HL-60 (cell line): ENCODE results near the gene ARSJ.

Experiments
- DNase-seq, 2 experiments: peaks; one replicate each; pipeline ENCODE4 v3.0.0-alpha.2; 2010 to 2020; ENCODE audit warnings: low read depth in 1 of 2, low spot score in 1 of 2
- H3K27ac ChIP-seq: fragments of 250-450 bp; sonication (Bioruptor Pico); replicated peaks from 2 replicates; pipeline ENCODE4 v1.5.1; 2020; ENCODE audit warnings: mild to moderate bottlenecking, moderate library complexity
- H3K27me3 ChIP-seq: fragments of 250-450 bp; sonication (Bioruptor Pico); 2 replicates; pipeline ENCODE4 v1.5.1; 2021; ENCODE audit warnings: mild to moderate bottlenecking, moderate library complexity; ENCODE audit not compliant: insufficient read depth, poor library complexity, severe bottlenecking
- H3K4me3 ChIP-seq: replicated peaks from 2 replicates; pipeline ENCODE4 v1.5.1; 2011; ENCODE audit warnings: mild to moderate bottlenecking, control low read depth, low read length; ENCODE audit not compliant: insufficient read depth
- GABPA ChIP-seq: IDR thresholded peaks from 2 replicates; pipeline ENCODE4 v1.6.1; 2012; ENCODE audit warnings: low read depth
- POLR2AphosphoS5 ChIP-seq: IDR thresholded peaks from 2 replicates; pipeline ENCODE4 v1.6.1; 2012; ENCODE audit warnings: low read depth
- SPI1 ChIP-seq: IDR thresholded peaks from 2 replicates; pipeline ENCODE4 v1.6.1; 2012; ENCODE audit warnings: low read depth, mild to moderate bottlenecking, borderline replicate concordance
- TF ChIP-seq, protein P1 (sequence below): IDR thresholded peaks from one replicate; pipeline ENCODE4 v1.5.1; 2011; ENCODE audit warnings: low read length, control low read depth, inconsistent platforms; ENCODE audit not compliant: insufficient read depth
- TF ChIP-seq, protein P2 (sequence below): IDR thresholded peaks from 2 replicates; pipeline ENCODE4 v1.6.1; 2012; ENCODE audit warnings: low read depth; ENCODE audit not compliant: insufficient replicate concordance

ARSJ gene

DNA sequence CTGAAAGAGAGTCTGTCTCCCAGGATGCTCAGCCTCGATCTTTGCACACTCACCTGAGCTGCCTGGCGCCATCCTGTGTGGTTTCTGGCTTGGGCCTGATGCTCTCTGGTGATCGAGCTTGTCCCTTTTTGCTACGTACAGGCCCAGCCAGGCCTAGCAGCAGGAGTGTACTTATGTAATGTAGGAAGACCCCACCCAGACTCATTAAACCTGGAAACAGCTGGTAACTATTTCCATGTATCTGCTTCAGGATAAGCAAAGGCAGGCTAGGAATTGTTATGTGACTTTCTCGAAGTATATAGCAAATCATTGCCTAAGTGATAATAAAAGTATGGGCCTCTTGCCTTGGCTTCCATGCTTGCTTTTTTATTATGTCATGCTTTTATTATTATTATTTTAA, 18.6 kb upstream of the ARSJ start:
- H3K27me3 ChIP-seq, result no peaks in the 10 kb centered on the region
- no peak overlapping the region for H3K4me3 ChIP-seq
- no peak overlapping the region for H3K27ac ChIP-seq
- TF ChIP-seq, protein P1, sequence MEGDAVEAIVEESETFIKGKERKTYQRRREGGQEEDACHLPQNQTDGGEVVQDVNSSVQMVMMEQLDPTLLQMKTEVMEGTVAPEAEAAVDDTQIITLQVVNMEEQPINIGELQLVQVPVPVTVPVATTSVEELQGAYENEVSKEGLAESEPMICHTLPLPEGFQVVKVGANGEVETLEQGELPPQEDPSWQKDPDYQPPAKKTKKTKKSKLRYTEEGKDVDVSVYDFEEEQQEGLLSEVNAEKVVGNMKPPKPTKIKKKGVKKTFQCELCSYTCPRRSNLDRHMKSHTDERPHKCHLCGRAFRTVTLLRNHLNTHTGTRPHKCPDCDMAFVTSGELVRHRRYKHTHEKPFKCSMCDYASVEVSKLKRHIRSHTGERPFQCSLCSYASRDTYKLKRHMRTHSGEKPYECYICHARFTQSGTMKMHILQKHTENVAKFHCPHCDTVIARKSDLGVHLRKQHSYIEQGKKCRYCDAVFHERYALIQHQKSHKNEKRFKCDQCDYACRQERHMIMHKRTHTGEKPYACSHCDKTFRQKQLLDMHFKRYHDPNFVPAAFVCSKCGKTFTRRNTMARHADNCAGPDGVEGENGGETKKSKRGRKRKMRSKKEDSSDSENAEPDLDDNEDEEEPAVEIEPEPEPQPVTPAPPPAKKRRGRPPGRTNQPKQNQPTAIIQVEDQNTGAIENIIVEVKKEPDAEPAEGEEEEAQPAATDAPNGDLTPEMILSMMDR, result no peak
- TF ChIP-seq GABPA, result no peak
- no peak for TF ChIP-seq SPI1
- TF ChIP-seq POLR2AphosphoS5, result no peak
- TF ChIP-seq, protein P2, sequence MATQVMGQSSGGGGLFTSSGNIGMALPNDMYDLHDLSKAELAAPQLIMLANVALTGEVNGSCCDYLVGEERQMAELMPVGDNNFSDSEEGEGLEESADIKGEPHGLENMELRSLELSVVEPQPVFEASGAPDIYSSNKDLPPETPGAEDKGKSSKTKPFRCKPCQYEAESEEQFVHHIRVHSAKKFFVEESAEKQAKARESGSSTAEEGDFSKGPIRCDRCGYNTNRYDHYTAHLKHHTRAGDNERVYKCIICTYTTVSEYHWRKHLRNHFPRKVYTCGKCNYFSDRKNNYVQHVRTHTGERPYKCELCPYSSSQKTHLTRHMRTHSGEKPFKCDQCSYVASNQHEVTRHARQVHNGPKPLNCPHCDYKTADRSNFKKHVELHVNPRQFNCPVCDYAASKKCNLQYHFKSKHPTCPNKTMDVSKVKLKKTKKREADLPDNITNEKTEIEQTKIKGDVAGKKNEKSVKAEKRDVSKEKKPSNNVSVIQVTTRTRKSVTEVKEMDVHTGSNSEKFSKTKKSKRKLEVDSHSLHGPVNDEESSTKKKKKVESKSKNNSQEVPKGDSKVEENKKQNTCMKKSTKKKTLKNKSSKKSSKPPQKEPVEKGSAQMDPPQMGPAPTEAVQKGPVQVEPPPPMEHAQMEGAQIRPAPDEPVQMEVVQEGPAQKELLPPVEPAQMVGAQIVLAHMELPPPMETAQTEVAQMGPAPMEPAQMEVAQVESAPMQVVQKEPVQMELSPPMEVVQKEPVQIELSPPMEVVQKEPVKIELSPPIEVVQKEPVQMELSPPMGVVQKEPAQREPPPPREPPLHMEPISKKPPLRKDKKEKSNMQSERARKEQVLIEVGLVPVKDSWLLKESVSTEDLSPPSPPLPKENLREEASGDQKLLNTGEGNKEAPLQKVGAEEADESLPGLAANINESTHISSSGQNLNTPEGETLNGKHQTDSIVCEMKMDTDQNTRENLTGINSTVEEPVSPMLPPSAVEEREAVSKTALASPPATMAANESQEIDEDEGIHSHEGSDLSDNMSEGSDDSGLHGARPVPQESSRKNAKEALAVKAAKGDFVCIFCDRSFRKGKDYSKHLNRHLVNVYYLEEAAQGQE, result no peak
- DNase-seq, result no peak

DNA sequence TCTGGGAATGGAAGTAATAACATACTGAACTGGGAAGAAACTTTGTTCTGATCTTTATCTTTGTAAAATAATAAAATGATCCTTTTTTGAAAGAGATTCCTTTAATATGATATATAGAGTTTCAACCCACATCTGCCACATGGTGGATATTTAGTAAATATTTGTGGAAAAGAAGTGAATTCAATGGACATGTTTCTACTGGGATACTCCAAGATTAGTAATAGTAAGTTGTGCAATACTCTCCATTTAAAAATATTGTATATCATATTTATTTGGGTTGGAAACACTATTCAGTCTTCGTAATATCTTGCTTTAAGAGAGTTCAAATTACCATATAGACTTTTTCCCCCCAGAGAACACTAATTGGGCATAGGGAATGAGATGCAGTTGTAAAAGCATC, 17.8 kb upstream of the ARSJ start:
- TF ChIP-seq, protein P2, result no peak
- TF ChIP-seq GABPA, result no peak
- TF ChIP-seq, protein P1, result no peak
- DNase-seq, result no peak

GRCh38 chr4:113996599-113997177, 17.2 kb upstream of the ARSJ start:
- Histone ChIP-seq H3K27ac (no peak overlapping the region), H3K27me3 (no peaks in the 10 kb centered on the region), H3K4me3 (no peak overlapping the region)
- TF ChIP-seq, protein P1, result no peak
- no peak for TF ChIP-seq SPI1
- no peak for TF ChIP-seq POLR2AphosphoS5
- TF ChIP-seq, protein P2, result no peak
- DNase-seq, result no peak

More for the DNA sequence above, 17.8 kb upstream of the ARSJ start:
- H3K27ac ChIP-seq, result no peak overlapping the region
- no peak overlapping the region for H3K4me3 ChIP-seq
- no peaks in the 10 kb centered on the region for H3K27me3 ChIP-seq
